ES-I3 (cell line): ENCODE results near the gene OR8G5.

ENCODE experiments used
- H3K36me3 ChIP-seq: 2 replicates; pipeline ENCODE4 v1.6.1; 2013; ENCODE audit warnings: mild to moderate bottlenecking, low read length, control low read depth, moderate library complexity; ENCODE audit not compliant: insufficient read depth
- H3K4me1 ChIP-seq: 2 replicates; pipeline ENCODE4 v1.6.1; 2013; ENCODE audit warnings: mild to moderate bottlenecking, control low read depth, low read length; ENCODE audit not compliant: insufficient read depth
- H3K9ac ChIP-seq: 2 replicates; pipeline ENCODE4 v1.6.1; 2013; ENCODE audit warnings: low read depth, mild to moderate bottlenecking, low read length, moderate library complexity
- H3K9me3 ChIP-seq: 2 replicates; pipeline ENCODE4 v1.6.1; 2013; ENCODE audit warnings: mild to moderate bottlenecking, low read length, moderate library complexity; ENCODE audit not compliant: control insufficient read depth, insufficient read depth

The OR8G5 gene

GRCh38 chr11:124311269-124311668, 55.1 kb downstream of the OR8G5 start:
- H3K9ac ChIP-seq = no peak overlapping the region
- no peaks in the 10 kb centered on the region for H3K36me3 ChIP-seq
- no peaks in the 10 kb centered on the region for H3K9me3 ChIP-seq
- no peaks in the 10 kb centered on the region for H3K4me1 ChIP-seq

- Histone ChIP-seq H3K36me3 (no peaks in the 10 kb centered on the region), H3K4me1 (no peaks in the 10 kb centered on the region), H3K9me3 (no peaks in the 10 kb centered on the region), H3K9ac (no peak overlapping the region)
Measured at GRCh38 chr11:124311670-124312069, 55.5 kb downstream of the OR8G5 start.

- Histone ChIP-seq H3K4me1 (no peaks in the 10 kb centered on the region), H3K9ac (no peak overlapping the region), H3K36me3 (no peaks in the 10 kb centered on the region), H3K9me3 (no peaks in the 10 kb centered on the region)
Measured at GRCh38 chr11:124313131-124313530, 57.0 kb downstream of the OR8G5 start.

DNA sequence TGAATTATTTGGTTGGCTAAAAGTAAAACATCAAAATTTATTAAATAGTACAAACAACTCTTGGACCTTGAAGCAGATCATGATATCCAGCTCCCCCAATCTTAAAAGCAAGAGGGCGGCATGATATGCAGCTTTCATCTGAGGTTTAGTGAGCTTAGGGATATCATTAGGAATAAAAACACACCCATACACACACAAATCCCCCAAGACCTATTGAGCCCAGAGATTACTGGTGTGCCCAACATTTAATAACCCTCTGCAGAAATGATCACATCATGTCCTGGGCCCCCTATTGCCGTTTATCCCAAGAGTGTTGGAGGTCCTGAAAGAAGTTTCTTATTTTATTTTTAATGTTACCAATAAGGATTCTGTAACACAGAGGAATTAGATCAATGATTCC, 57.7 kb downstream of the OR8G5 start, which contains the start of gene OR8D1:
TSS of gene OR8D1 (minus strand) at position 101 of the 400 bp plus-strand sequence. CDS start 3,183 bp downstream, outside the sequence.
- no peaks in the 10 kb centered on the region for H3K4me1 ChIP-seq
- H3K9ac ChIP-seq = no peak within 1 kb of the TSS
- no peaks in the 10 kb centered on the region for H3K9me3 ChIP-seq
- no peaks in the 10 kb centered on the region for H3K36me3 ChIP-seq

DNA sequence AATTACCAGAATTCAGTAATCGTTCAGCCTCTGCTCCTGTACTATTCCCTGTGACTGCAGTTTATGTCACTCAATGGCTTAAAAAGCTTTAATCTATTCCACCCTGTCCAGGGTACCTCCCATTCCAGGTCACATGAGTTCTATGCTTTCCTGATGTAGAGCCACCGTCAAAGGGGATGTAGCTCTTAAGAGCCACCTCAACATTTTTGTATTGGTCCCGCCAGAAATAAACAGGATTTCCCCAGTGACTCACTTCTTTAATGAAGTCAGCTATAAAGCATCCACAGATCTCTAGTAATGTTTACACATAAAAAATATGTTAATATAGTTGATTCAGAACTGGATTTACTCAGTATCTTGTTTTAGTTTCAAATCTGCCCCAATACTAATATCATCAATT, 58.9 kb downstream of the OR8G5 start:
- H3K36me3 ChIP-seq = no peaks in the 10 kb centered on the region
- no peak overlapping the region for H3K9ac ChIP-seq
- H3K4me1 ChIP-seq = no peaks in the 10 kb centered on the region
- no peaks in the 10 kb centered on the region for H3K9me3 ChIP-seq
